HG02840 (cell line): Measurements from ENCODE around the gene HMGXB3.
"Not testable (repeated sequence)": the region's sequence is repeated elsewhere in the genome, so short reads cannot be mapped to it uniquely, and the experiment has no call there.

Experiments used
- ATAC-seq: cut with Tn5 transposase; IDR thresholded peaks from one replicate; pipeline ENCODE4 v1.9.1; 2021; ENCODE audit warnings: mild to moderate bottlenecking, moderate library complexity, moderate number of reproducible peaks; ENCODE audit not compliant: unreplicated experiment, low FRiP score

HMGXB3 gene

GRCh38 chr5:150082374-150082773, 81.8 kb downstream of the HMGXB3 start:
- no peak for ATAC-seq

GRCh38 chr5:150082889-150083288, 82.3 kb downstream of the HMGXB3 start:
- ATAC-seq = no peak

GRCh38 chr5:150084754-150085153, 84.2 kb downstream of the HMGXB3 start:
- not testable (repeated sequence) for ATAC-seq

DNA sequence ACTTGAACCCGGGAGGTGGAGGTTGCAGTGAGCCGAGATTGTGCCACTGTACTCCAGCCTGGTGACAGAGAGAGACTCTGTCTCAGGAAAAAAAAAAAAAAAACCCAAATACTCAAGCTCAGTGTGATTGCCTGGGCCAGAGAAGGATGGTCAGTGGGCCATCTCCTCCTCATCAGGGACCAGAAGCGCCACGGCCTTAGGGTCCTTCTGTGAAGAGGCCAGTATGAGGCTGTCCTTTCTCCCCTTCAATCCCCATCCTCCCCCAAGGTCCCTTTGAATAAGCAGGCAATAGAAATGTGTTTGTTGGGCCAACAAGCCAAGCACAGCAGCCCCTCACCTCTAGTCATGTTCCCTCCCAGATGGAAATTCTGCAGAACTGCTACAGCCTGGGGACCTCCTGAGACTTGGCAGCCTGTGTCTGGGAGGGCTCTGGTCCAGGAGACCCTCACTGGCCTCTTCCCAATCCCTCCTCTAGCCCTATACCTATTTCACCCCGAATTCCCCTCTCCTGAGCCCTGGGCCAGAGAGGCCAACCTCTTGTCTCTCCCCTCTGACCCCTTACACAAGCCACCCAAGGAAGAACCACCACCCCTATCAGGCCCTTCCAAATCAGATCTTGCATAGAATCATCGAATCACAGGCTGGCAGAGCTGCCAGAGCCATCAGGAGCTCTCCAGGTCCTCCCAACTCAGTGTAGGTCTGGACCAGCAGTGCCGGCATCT, 84.8 kb downstream of the HMGXB3 start:
- no peak for ATAC-seq

DNA sequence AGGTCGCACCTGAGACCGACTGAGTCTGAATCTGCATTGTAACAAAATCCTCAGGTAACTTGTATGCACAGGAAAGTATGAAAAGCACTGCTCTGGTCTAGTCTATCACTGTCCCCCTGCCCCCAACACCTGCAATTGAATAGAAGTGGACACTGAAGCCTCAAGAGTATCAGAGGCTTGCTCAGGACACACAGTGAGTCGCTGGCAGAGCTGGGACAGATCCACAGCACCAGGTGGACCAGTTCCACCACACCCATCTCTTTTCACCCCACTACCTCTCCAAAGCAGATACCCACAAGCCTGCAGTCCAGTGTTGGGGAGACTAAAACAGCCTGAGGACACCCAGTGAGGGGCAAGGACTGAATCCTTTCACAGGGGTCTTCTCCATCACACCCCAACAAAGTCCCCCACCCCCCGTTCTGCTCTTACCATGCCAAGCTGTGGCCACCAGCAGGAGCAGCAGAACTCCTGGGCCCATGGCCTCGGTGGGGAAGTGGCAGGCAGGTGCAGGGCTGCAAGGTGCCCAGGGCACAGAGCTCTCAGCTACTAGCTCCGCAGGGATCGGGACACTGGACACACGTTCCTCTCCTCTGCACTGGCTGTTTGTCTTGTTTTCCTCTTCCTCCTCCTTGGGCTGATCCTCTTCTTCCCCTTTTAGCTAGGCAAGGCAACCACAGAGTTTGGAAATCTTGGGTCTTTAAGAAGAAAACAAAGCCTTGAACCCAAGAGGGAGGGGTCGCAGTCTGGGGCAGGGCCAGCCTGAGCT, 85.6 kb downstream of the HMGXB3 start, which contains the start of gene CSF1R:
Gene CSF1R, minus strand, starts transcription at position 605 of the 766 bp plus-strand sequence. Its CDS starts 127 bp downstream, at position 478.
- ATAC-seq = no peak

DNA sequence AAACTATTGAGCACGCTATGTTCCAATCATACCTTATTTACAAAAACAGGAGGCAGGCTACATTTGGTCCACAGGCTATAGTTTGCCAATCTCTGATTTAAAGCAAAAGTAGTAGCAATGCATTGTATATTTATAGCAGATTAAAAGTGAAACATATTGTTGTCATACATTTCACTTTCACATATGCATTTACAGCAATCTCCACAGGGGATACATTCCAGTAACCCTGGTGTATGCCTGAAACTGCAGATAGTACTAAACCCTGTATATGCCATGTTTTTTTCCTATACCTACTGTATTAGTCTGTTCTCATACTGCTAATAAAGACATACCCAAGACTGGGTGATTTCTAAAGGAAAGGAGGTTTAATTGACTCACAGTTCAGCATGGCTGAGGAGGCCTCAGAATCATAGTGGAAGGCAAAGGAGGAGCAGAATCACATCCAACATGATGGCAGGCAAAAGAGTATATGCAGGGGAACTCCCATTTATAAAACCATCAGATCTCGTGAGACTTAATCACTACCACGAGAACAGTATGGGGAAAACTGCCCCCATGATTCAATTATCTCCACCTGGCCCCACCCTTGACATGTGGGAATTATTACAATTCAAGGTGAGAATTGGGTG, 91.7 kb downstream of the HMGXB3 start:
- no peak for ATAC-seq

GRCh38 chr5:150097152-150097551, 96.6 kb downstream of the HMGXB3 start:
- ATAC-seq = no peak

- ATAC-seq = no peak
Measured at GRCh38 chr5:150101023-150101422, 100.5 kb downstream of the HMGXB3 start.
